ENCODE results near the gene SMARCB1. TPM values are rescaled to one million over a fixed set of nuclear protein-coding genes. Genes with fewer than 3 reads are reported as not detected.

Gene SMARCB1
- total RNA-seq, 1 experiment from 2014 or later: 80.2 TPM

DNA sequence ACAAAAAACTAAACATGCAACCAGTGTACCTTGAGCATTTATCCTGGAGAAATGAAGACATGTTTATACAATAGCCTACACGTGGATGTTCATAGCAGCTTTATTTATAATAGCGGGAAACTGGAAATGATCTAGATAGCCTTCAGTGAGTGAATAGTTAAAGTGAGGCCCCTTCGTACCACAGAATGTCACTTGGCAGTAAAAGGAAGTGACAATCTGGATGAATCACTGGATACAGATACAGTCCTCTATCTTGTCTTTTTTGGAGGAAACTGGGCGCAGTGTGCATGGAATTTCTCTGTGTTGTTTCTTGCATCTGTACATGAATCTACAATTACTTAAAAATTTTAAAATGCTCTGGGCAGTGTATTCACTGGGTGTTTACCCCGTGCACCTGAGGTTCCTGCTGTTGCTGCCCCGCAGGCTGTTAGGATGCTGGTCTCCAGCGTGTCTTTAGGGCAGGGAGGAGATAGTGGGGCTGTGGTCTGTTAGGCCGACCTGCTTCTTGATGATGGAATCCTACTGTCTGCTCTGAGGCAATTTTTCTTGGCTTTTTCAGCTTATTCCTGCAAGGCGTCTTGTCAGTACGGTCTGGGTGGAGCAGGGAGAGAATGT is 28.9 kb downstream of the SMARCB1 start:
- Histone ChIP-seq H3K9me3 (ENCODE audit: insufficient read depth, low read depth) (no peaks in the 10 kb centered on the region), H3F3A (ENCODE audit: insufficient read depth, low read depth) (peaks cover 5% of the 10 kb centered on the region; the same call in 1 of the 2 replicates), H4K20me1 (ENCODE audit: insufficient read depth) (no peaks in the 10 kb centered on the region; the same call in 1 of the 2 replicates), H3K79me2 (ENCODE audit: low read depth) (no peaks in the 10 kb centered on the region), H3K4me1 (replicated peaks; ENCODE audit: insufficient read depth) (no peaks in the 10 kb centered on the region), H3K27ac (no peak overlapping the region), H3K9me2 (ENCODE audit: insufficient read depth) (no peaks in the 10 kb centered on the region; the same call in 1 of the 2 replicates), H3K4me3 (no peak overlapping the region), H3K4me2 (no peak overlapping the region), H3K27me3 (ENCODE audit: insufficient read depth, low read depth) (no peaks in the 10 kb centered on the region), H2AFZ (no peak overlapping the region), H3K36me3 (ENCODE audit: low read depth) (peaks cover 15% of the 10 kb centered on the region)
- ChIA-PET CTCF (no interaction called here), POLR2A (ENCODE audit: unreplicated experiment) (no interaction called here)
- DNase-seq: no peak
- intact Hi-C loops (cut with micrococcal nuclease; ENCODE audit: unreplicated experiment): no loop called here
- no peak for TF ChIP-seq EZH2 (IDR thresholded peaks at IDR 0.05; ENCODE audit: low read depth)
- TF ChIP-seq, protein P1, sequence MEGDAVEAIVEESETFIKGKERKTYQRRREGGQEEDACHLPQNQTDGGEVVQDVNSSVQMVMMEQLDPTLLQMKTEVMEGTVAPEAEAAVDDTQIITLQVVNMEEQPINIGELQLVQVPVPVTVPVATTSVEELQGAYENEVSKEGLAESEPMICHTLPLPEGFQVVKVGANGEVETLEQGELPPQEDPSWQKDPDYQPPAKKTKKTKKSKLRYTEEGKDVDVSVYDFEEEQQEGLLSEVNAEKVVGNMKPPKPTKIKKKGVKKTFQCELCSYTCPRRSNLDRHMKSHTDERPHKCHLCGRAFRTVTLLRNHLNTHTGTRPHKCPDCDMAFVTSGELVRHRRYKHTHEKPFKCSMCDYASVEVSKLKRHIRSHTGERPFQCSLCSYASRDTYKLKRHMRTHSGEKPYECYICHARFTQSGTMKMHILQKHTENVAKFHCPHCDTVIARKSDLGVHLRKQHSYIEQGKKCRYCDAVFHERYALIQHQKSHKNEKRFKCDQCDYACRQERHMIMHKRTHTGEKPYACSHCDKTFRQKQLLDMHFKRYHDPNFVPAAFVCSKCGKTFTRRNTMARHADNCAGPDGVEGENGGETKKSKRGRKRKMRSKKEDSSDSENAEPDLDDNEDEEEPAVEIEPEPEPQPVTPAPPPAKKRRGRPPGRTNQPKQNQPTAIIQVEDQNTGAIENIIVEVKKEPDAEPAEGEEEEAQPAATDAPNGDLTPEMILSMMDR (conservative IDR thresholded peaks at IDR 0.05): no peak
- BruUV-seq (replicated peaks): no TSS peak

DNA sequence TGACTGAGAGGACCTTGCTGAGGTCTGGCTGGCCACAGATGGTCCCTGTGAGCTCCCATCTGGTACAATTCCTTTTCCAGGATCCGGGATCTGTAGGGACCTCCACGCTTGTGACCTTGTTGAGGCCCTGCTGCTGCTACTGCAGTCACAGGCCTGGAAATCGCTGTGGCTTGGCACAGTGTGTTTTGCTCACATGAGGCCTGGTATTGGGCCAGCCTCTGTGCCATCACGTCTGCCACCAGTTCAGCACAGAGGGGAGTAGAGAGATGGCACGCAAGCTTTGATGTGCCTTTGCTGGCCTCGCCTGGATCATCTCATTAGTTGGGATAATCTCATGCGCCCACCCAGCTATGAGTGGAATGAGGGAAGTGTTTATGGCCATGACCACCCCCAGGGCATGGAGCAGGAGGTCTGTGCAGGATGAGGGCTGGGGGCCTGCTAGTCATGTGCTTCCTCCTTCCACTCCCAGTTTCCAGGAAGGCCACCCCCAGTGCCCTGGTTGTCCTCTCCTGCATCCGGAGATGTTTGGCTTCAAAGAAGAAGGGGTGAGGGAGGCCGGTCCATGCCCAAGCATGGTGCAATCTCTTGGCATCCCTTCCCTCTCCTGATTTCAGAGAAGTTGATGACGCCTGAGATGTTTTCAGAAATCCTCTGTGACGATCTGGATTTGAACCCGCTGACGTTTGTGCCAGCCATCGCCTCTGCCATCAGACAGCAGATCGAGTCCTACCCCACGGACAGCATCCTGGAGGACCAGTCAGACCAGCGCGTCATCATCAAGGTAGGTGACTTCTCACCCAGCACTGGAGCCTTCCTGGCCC is 29.6 kb downstream of the SMARCB1 start:
- BruUV-seq (replicated peaks): no TSS peak
- ChIA-PET POLR2A (ENCODE audit: unreplicated experiment) (no interaction called here), CTCF (no interaction called here)
- H4K20me1 ChIP-seq (ENCODE audit: insufficient read depth): no peaks in the 10 kb centered on the region; the same call in 1 of the 2 replicates
- no peaks in the 10 kb centered on the region for H3K79me2 ChIP-seq (ENCODE audit: low read depth)
- no peak for DNase-seq
- no peak overlapping the region for H3K27ac ChIP-seq
- H3K36me3 ChIP-seq (ENCODE audit: low read depth): peaks cover 13% of the 10 kb centered on the region
- H3K9me3 ChIP-seq (ENCODE audit: insufficient read depth, low read depth): no peaks in the 10 kb centered on the region
- intact Hi-C loops (cut with micrococcal nuclease; ENCODE audit: unreplicated experiment): no loop called here
- no peaks in the 10 kb centered on the region; the same call in 1 of the 2 replicates for H3K9me2 ChIP-seq (ENCODE audit: insufficient read depth)
- TF ChIP-seq, protein P1 (conservative IDR thresholded peaks at IDR 0.05): no peak
- TF ChIP-seq EZH2 (IDR thresholded peaks at IDR 0.05; ENCODE audit: low read depth): no peak
- H2AFZ ChIP-seq: no peak overlapping the region
- no peak overlapping the region for H3K4me2 ChIP-seq
- no peaks in the 10 kb centered on the region for H3K4me1 ChIP-seq (replicated peaks; ENCODE audit: insufficient read depth)
- H3K27me3 ChIP-seq (ENCODE audit: insufficient read depth, low read depth): no peaks in the 10 kb centered on the region
- H3F3A ChIP-seq (ENCODE audit: insufficient read depth, low read depth): no peaks in the 10 kb centered on the region; the same call in 1 of the 2 replicates
- H3K4me3 ChIP-seq: no peak overlapping the region

DNA sequence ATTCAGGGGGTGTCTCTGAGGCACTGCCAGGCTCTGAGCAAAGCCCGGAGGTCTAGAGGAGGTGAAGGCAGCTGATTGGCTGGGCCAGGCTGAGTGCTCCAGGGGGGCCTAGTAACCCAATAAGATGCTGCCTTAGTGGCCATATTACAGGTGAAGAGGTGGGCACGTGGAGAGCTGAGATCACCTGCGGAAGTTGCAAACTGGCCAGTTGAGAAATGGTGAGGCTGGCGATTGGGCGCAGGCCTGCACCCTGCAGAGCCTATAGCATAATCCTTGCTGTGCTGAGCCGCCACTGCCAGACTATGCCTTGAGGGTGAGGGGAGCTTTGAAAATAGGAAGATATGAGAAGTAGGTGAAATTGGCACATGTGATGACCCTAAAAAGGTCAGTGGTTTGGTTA is 30.4 kb downstream of the SMARCB1 start:
- no peak overlapping the region for H2AFZ ChIP-seq
- H3K4me2 ChIP-seq: no peak overlapping the region
- H3F3A ChIP-seq (ENCODE audit: insufficient read depth, low read depth): no peaks in the 10 kb centered on the region; the same call in 1 of the 2 replicates
- no peak overlapping the region for H3K4me3 ChIP-seq
- DNase-seq: no peak
- BruUV-seq (replicated peaks): no TSS peak
- H3K4me1 ChIP-seq (replicated peaks; ENCODE audit: insufficient read depth): no peaks in the 10 kb centered on the region
- H3K79me2 ChIP-seq (ENCODE audit: low read depth): no peaks in the 10 kb centered on the region
- H3K9me3 ChIP-seq (ENCODE audit: insufficient read depth, low read depth): no peaks in the 10 kb centered on the region
- no peaks in the 10 kb centered on the region; the same call in 1 of the 2 replicates for H3K9me2 ChIP-seq (ENCODE audit: insufficient read depth)
- no peak for TF ChIP-seq EZH2 (IDR thresholded peaks at IDR 0.05; ENCODE audit: low read depth)
- TF ChIP-seq, protein P1 (conservative IDR thresholded peaks at IDR 0.05): no peak
- no peaks in the 10 kb centered on the region for H3K27me3 ChIP-seq (ENCODE audit: insufficient read depth, low read depth)
- H3K27ac ChIP-seq: no peak overlapping the region
- intact Hi-C loops (cut with micrococcal nuclease; ENCODE audit: unreplicated experiment): no loop called here
- CTCF ChIA-PET: no interaction called here
- no peaks in the 10 kb centered on the region for H4K20me1 ChIP-seq (ENCODE audit: insufficient read depth)
- H3K36me3 ChIP-seq (ENCODE audit: low read depth): peaks cover 10% of the 10 kb centered on the region
- POLR2A ChIA-PET (ENCODE audit: unreplicated experiment): no interaction called here
